Breast epithelium (tissue), 4 donors: ENCODE results near the gene PIK3CG. TPM values are rescaled to one million over a fixed set of nuclear protein-coding genes. Genes with fewer than 3 reads are reported as not detected.
"Not testable (repeated sequence)": the region's sequence is repeated elsewhere in the genome, so short reads cannot be mapped to it uniquely, and the experiment has no call there.

Source experiments
- DNase-seq, 2 donors: peaks; one replicate each; pipeline ENCODE4 v3.0.0-alpha.2; 2019; ENCODE audit warnings: low spot score in 2 of 2
- H3K27ac ChIP-seq, 2 donors: fragments of 200-600 bp; sonication (generic) in 1 of 2; one replicate each; pipeline ENCODE4 v1.5.1; 2016 to 2019; ENCODE audit warnings: mild to moderate bottlenecking in 1 of 2
- H3K27me3 ChIP-seq, 2 donors: fragments of 200-600 bp; sonication (generic) in 1 of 2; one replicate each; pipeline versions ENCODE4 v1.5.1 to v1.6.0; 2017 to 2019; ENCODE audit warnings: control low read depth in 1 of 2, mild to moderate bottlenecking in 1 of 2
- H3K36me3 ChIP-seq: fragments of 200-600 bp; one replicate; pipeline ENCODE4 v1.5.1; 2019
- H3K4me1 ChIP-seq, 2 donors: fragments of 200-600 bp; sonication (generic); one replicate each; pipeline ENCODE4 v1.5.1; 2016 to 2019; ENCODE audit warnings: control low read depth in 1 of 2
- H3K4me3 ChIP-seq, 3 donors: fragments of 200-600 bp; sonication (generic); 1 replicate in 2 of 3; 2 replicates in 1 of 3; pipeline ENCODE4 v1.5.1; 2016 to 2019; ENCODE audit warnings: mild to moderate bottlenecking in 3 of 3, moderate library complexity in 2 of 3
- H3K9me3 ChIP-seq, 2 donors: fragments of 200-600 bp; sonication (generic) in 1 of 2; one replicate each; pipeline ENCODE4 v1.5.1; 2016 to 2019; ENCODE audit warnings: control low read depth in 1 of 2
- POLR2A ChIP-seq: fragments of 450-650 bp; IDR thresholded peaks from one replicate; pipeline ENCODE4 v1.6.1; 2016; ENCODE audit warnings: antibody characterized with exemption, mild to moderate bottlenecking, moderate library complexity
- POLR2AphosphoS5 ChIP-seq, 3 donors: sonication (generic); formaldehyde crosslinking; IDR thresholded peaks; one replicate each; pipeline ENCODE4 v1.6.1; 2017; ENCODE audit warnings: antibody characterized with exemption in 3 of 3
- intact Hi-C: fragments of 100-400 bp; cut with DNase I; formaldehyde crosslinking; loops from one replicate; pipeline ENCODE4 v1.15.1; 2023; ENCODE audit warnings: low total_unique reads
- total RNA-seq, 3 donors: library from RNA; depleted of rRNA; stranded (reverse); fragments of >200 nt; gene quantifications; one replicate each; pipeline ENCODE4 v1.1.0, GENCODE V29; 2016
- TF ChIP-seq, protein P1 (sequence below), 3 donors: fragments of 450-650 bp; IDR thresholded peaks; one replicate each; pipeline ENCODE4 v1.5.1; 2016 to 2017; ENCODE audit warnings: antibody characterized with exemption in 3 of 3, mild to moderate bottlenecking in 3 of 3, moderate library complexity in 3 of 3

Gene PIK3CG
- total RNA-seq, 3 donors from 2014 or later, result 3.3 to 12.0 (median 5.4) TPM

DNA sequence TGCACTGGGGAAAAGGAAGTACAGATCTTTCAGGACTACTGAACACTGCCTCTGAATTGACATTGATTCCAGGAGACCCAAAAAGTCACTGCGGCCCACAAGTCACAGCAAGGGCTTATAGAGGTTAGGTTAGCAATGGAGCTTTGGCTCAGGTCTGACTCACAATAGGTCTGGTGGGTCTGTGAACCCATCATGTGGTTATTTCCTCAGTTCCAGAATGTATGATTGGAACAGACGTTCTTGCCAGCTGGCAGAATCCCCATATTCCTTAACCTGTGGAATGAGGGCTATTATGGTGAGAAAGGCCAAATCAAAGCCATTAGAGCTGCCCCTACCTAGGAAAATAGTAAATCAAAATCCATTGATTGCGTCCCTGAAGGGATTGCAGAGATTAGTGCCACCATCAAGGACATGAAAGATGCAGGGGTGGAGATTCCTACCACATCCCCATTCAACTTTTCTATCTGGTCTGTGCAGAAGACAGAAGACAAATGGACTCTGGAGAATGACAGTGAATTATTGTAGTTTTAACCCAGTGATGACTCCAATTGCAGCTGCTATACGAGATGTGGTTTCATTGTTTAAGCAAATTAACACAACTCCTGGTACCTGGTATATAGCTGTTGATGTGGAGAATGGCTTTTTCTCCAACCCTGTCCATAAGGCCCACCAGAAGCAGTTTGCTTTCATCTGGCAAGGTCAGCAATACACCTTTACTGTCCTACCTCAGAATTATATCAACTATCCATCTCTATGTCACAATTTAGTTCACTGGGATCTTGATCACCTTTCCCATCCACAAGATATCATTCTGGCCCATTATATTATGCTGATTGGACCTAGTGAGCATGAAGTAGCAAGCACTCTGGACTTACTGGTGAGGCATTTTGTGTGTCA is 44.5 kb upstream of the PIK3CG start:
- Histone ChIP-seq H3K4me3 (no peak overlapping the region), H3K27ac (no peak overlapping the region), H3K27me3 (no peaks in the 10 kb centered on the region), H3K9me3 (no peaks in the 10 kb centered on the region), H3K36me3 (no peaks in the 10 kb centered on the region), H3K4me1 (no peaks in the 10 kb centered on the region)
- TF ChIP-seq POLR2AphosphoS5 (IDR thresholded peaks at IDR 0.05) (no peak), POLR2A (no peak)
- TF ChIP-seq, protein P1, sequence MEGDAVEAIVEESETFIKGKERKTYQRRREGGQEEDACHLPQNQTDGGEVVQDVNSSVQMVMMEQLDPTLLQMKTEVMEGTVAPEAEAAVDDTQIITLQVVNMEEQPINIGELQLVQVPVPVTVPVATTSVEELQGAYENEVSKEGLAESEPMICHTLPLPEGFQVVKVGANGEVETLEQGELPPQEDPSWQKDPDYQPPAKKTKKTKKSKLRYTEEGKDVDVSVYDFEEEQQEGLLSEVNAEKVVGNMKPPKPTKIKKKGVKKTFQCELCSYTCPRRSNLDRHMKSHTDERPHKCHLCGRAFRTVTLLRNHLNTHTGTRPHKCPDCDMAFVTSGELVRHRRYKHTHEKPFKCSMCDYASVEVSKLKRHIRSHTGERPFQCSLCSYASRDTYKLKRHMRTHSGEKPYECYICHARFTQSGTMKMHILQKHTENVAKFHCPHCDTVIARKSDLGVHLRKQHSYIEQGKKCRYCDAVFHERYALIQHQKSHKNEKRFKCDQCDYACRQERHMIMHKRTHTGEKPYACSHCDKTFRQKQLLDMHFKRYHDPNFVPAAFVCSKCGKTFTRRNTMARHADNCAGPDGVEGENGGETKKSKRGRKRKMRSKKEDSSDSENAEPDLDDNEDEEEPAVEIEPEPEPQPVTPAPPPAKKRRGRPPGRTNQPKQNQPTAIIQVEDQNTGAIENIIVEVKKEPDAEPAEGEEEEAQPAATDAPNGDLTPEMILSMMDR (IDR thresholded peaks at IDR 0.05), result no peak
- no peak for DNase-seq
- intact Hi-C loops, result no loop called here

DNA sequence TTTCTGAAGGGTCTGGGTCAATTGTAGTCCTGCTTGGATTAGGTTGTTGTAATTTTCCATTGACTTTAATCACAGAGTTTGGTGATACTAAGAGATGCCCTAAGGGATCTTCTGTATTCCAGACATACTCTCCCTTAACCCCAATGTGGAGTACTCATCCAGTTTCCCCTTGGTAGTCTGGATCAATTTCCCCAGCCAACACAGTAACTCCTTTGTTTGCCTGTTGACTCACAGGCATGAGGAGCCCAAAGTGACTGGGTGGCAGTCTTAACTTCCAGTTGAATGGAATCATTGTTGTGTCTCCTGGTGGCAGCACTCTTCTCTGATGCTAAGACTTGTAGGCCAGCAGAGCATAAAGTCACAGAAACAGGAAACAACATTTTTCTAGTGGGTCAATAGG is 41.5 kb upstream of the PIK3CG start:
- Histone ChIP-seq H3K4me3 (no peak overlapping the region), H3K4me1 (no peaks in the 10 kb centered on the region), H3K36me3 (no peaks in the 10 kb centered on the region), H3K9me3 (no peaks in the 10 kb centered on the region), H3K27me3 (no peaks in the 10 kb centered on the region), H3K27ac (peak overlapping the region; percentile 52 to 80)
- TF ChIP-seq POLR2A (no peak), POLR2AphosphoS5 (IDR thresholded peaks at IDR 0.05) (peak in 1 of 3 donors; percentile 27)
- TF ChIP-seq, protein P1 (IDR thresholded peaks at IDR 0.05), result peak in 1 of 3 donors; percentile 10
- intact Hi-C loops, result no loop called here
- peak in 1 of 2 donors; percentile 46 for DNase-seq

GRCh38 chr7:106824458-106824857 is 40.6 kb upstream of the PIK3CG start:
- no peaks in the 10 kb centered on the region for H3K4me1 ChIP-seq
- no peak for DNase-seq
- intact Hi-C loops, result no loop called here
- peak overlapping the region; percentile 44 to 80 for H3K27ac ChIP-seq
- H3K36me3 ChIP-seq, result no peaks in the 10 kb centered on the region
- TF ChIP-seq POLR2AphosphoS5 (IDR thresholded peaks at IDR 0.05), result no peak
- H3K27me3 ChIP-seq, result no peaks in the 10 kb centered on the region
- H3K9me3 ChIP-seq, result no peaks in the 10 kb centered on the region
- no peak overlapping the region for H3K4me3 ChIP-seq

DNA sequence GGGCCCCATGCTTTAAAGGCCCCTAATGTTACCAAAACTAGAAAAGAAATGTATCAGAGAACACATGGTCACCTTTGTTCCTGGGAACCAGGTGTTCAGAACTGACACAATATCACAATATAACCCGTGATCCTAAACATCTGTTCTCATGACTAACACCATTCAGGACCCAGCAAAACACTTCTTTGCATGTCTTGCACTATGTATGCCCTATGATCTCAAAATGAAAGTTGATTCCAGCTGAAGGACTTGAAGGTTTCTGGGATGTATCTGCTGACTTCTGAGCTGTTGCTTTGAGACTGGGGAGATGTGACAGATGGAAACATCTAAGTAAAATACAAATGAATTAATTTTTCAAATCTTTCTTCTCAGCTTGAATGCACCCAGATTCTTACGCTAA is 37.5 kb upstream of the PIK3CG start:
- no peaks in the 10 kb centered on the region for H3K9me3 ChIP-seq
- intact Hi-C loops, result no loop called here
- no peak for DNase-seq
- H3K27ac ChIP-seq, result no peak overlapping the region
- no peak for TF ChIP-seq POLR2A
- TF ChIP-seq, protein P1 (IDR thresholded peaks at IDR 0.05), result no peak
- TF ChIP-seq POLR2AphosphoS5 (IDR thresholded peaks at IDR 0.05), result no peak
- no peaks in the 10 kb centered on the region for H3K36me3 ChIP-seq
- no peaks in the 10 kb centered on the region for H3K27me3 ChIP-seq
- no peak overlapping the region for H3K4me3 ChIP-seq
- no peaks in the 10 kb centered on the region for H3K4me1 ChIP-seq

DNA sequence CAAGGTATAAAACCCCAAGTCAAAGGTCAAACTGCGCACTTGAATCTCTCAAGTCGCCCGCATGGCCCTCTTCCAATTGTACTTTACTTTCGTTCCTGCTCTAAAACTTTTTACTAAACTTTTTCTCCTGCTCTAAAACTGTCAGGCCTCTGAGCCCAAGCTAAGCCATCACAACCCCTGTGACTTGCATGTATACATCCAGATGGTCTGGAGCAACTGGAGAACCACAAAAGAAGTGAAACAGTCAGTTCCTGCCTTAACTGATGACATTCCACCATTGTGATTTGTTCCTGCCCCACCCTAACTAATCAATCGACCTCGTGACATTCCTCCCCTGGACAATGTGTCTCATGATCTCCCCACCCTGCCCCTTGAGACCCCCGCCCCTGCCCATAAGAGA is 35.6 kb upstream of the PIK3CG start:
- TF ChIP-seq POLR2A, result no peak
- TF ChIP-seq, protein P1 (IDR thresholded peaks at IDR 0.05), result no peak
- TF ChIP-seq POLR2AphosphoS5 (IDR thresholded peaks at IDR 0.05), result no peak
- no peaks in the 10 kb centered on the region for H3K4me1 ChIP-seq
- H3K36me3 ChIP-seq, result no peaks in the 10 kb centered on the region
- no peak for DNase-seq
- no peaks in the 10 kb centered on the region for H3K27me3 ChIP-seq
- no peak overlapping the region for H3K27ac ChIP-seq
- intact Hi-C loops, result no loop called here
- H3K4me3 ChIP-seq, result no peak overlapping the region
- no peaks in the 10 kb centered on the region for H3K9me3 ChIP-seq

GRCh38 chr7:106830896-106831295 is 34.2 kb upstream of the PIK3CG start:
- DNase-seq, intact Hi-C loops, H3K27ac ChIP-seq, H3K36me3 ChIP-seq, H3K4me3 ChIP-seq, H3K4me1 ChIP-seq, H3K9me3 ChIP-seq, H3K27me3 ChIP-seq: not testable (repeated sequence)
